Naive thymus-derived CD8-positive, alpha-beta T cell (primary cell): ENCODE data around the gene PCED1A. TPM values are rescaled to one million over a fixed set of nuclear protein-coding genes. Genes with fewer than 3 reads are reported as not detected.

Source experiments
- ATAC-seq, 2 donors: fragments of 150-1000 bp; cut with Tn5 transposase in 1 of 2; sonication (Bioruptor Pico), chemical (Tn5 transposase) in 1 of 2; 1 replicate in 1 of 2; 2 replicates in 1 of 2; pipeline ENCODE4 v1.10.0; 2021; ENCODE audit warnings: mild to moderate bottlenecking in 2 of 2, moderate library complexity in 2 of 2
- POLR2A ChIA-PET: fragments of 350-600 bp; sonication (Branson Sonifier 250); formaldehyde crosslinking; loops from one replicate; lab custom pipeline; 2021; ENCODE audit warnings: antibody characterized with exemption; lab: Charles Lee
- DNase-seq, 10 donors: peaks; one replicate each; pipeline versions ENCODE4 v3.0.0 to v3.0.0-alpha.2; 2020 to 2022
- H3K27ac Mint-ChIP-seq, 10 donors: one replicate each; pipeline ENCODE4 v1.8.0; 2020 to 2022; ENCODE audit warnings: mild to moderate bottlenecking in 10 of 10, mixed read lengths in 10 of 10, moderate library complexity in 4 of 10, inconsistent platforms in 1 of 10
- H3K27me3 Mint-ChIP-seq, 5 donors: one replicate each; pipeline ENCODE4 v1.8.0; 2021 to 2022; ENCODE audit warnings: mixed read lengths in 5 of 5
- H3K36me3 Mint-ChIP-seq, 3 donors: one replicate each; pipeline ENCODE4 v1.8.0; 2020 to 2022; ENCODE audit warnings: mixed read lengths in 3 of 3, mild to moderate bottlenecking in 2 of 3, inconsistent platforms in 1 of 3
- H3K4me1 Mint-ChIP-seq, 4 donors: one replicate each; pipeline ENCODE4 v1.8.0; 2021 to 2022; ENCODE audit warnings: mixed read lengths in 4 of 4
- H3K4me3 Mint-ChIP-seq, 10 donors: one replicate each; pipeline ENCODE4 v1.8.0; 2020 to 2022; ENCODE audit warnings: mild to moderate bottlenecking in 10 of 10, mixed read lengths in 10 of 10, moderate library complexity in 6 of 10, inconsistent platforms in 1 of 10
- H3K9me3 Mint-ChIP-seq, 9 donors: one replicate each; pipeline ENCODE4 v1.8.0; 2020 to 2022; ENCODE audit warnings: mixed read lengths in 9 of 9, mild to moderate bottlenecking in 3 of 9, inconsistent platforms in 1 of 9, moderate library complexity in 1 of 9
- polyA plus RNA-seq, 3 donors: library from polyadenylated mRNA; unstranded; fragments of 300-500 nt; fragmentation: Illumina TruSeq; gene quantifications; one replicate each; pipeline ENCODE4 v1.2.3, GENCODE V29; 2021
- total RNA-seq, 8 experiments: library from RNA in 2 of 8; stranded (reverse) in 2 of 8; gene quantifications; one replicate each; pipeline ENCODE4 v1.2.3 and lab custom pipeline; 2021 to 2026

Gene PCED1A
- total and polyA plus RNA-seq, 5 experiments from 2014 or later = 21.9 to 101 (median 29.6) TPM

DNA sequence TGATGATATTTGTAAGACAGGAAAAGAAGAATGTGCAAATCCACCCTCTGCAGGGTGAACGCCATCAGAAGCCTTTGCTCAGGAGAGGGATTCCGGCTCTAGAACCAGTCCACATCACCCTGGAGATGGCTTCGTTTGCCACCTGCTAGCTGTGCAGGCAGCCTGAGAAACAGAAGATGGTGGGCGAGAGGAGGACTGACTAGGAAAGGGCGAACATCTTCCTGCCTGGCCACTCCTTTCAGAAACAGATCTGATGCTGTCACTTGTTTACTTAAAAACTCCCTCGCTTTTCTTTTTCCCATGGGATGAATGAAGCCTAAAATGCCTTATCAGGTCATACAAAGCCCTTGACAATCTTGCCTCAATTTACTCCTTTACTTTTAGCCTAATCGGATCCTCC is 34.0 kb upstream of the PCED1A start:
- POLR2A ChIA-PET = interaction anchor here (0.7 to 1.0 kb wide), 3 partner anchors 9 to 96 kb away, joined by 3 to 5 read pairs (median 3); no protein-coding TSS in a partner anchor
- peak in 1 of 10 donors; percentile 3 for DNase-seq
- Mint-ChIP-seq H3K9me3 (no peaks in the 10 kb centered on the region), H3K36me3 (peaks cover 0 to 19% (median 0%) of the 10 kb centered on the region in 3 donors), H3K4me1 (peaks cover 33 to 71% (median 62%) of the 10 kb centered on the region in 4 donors), H3K4me3 (peak overlapping the region; percentile 80 to 96 (median 90)), H3K27me3 (no peaks in the 10 kb centered on the region), H3K27ac (peak overlapping the region; percentile 48 to 91 (median 82))
- ATAC-seq = no peak

DNA sequence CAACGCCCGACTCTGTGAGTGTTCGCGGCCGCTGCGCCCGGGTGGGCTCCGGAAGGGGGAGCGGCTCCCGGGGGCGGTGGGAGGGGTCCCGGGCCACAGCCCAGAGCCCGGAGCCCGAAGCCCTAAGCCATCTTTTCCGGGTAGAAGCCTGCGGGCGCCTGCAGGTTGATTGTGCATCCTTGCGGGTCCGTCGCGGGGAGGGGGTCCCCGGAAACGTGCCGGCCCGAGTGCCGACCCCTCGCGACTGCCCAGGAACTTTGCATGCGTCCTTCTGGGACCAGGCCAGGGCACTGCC is 33.2 kb upstream of the PCED1A start:
- Mint-ChIP-seq H3K4me3 (peak overlapping the region; percentile 80 to 96 (median 90)), H3K9me3 (no peaks in the 10 kb centered on the region), H3K27ac (peak overlapping the region in 9 of 10 donors; percentile 63 to 91 (median 82)), H3K27me3 (no peaks in the 10 kb centered on the region), H3K4me1 (peaks cover 30 to 65% (median 55%) of the 10 kb centered on the region in 4 donors), H3K36me3 (peaks cover 0 to 19% (median 0%) of the 10 kb centered on the region in 3 donors)
- peak in 8 of 10 donors; percentile 51 to 83 (median 67) for DNase-seq
- POLR2A ChIA-PET = interaction anchor here (1.0 to 1.9 kb wide), 6 partner anchors 9 to 221 kb away, joined by 3 to 13 read pairs (median 5); partner anchors contain the start of genes NOP56, PCED1A and VPS16
- ATAC-seq = peak; percentile 43 to 59

DNA sequence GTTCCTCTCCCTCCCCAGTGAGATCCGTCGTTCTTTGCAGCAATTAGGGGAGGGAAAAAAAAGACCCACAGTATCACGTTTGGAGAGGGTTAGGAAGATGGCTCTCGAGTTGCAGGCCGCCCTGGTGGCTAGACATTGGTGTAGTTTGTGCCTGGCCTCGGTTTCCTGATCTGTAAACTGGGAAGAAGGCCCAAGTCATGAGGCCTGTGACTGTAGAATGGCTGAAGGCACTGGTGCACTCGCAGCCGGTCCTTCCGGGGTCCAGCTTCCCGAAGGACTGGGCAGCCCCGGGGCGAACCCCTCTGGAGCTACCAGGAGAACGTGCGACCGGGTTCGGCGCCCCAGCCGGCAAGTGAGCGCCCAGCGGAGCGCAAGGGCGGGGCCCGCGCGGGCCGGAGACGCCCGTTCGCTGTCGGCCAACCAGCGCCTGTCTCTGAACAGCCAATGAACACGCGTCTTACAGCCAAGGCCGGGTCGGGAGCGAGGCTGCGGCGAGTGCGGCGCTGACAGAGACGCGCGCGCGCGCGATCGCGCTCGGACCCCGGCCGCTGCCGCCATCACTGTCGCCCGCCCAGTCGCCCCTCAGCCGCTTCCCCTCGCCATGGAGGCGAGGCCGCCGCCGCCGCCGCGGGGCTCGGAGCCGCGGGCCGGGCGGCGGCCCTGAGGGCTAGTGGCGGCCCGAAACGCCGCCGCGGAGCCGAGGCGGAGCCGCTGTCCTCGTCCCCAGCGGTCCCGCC is 32.7 kb upstream of the PCED1A start, which contains the start of gene PTPRA:
TSS of gene PTPRA (plus strand) at position 472 of the 737 bp plus-strand sequence. CDS start 90,797 bp downstream, outside the sequence.
- DNase-seq (peak; percentile 84 to 94 (median 90)), ATAC-seq (peak; percentile 86 to 88)
- Mint-ChIP-seq H3K36me3 (peaks cover 0 to 14% (median 0%) of the 10 kb centered on the region in 3 donors), H3K27ac (peak within 1 kb of the TSS; percentile 90 to 97 (median 94)), H3K4me1 (peaks cover 31 to 60% (median 53%) of the 10 kb centered on the region in 4 donors), H3K9me3 (no peaks in the 10 kb centered on the region), H3K27me3 (no peaks in the 10 kb centered on the region), H3K4me3 (peak within 1 kb of the TSS; percentile 89 to 96 (median 93))
- POLR2A ChIA-PET = interaction anchor here (1.0 to 1.9 kb wide), 8 partner anchors 8 to 1606 kb away, joined by 3 to 13 read pairs (median 4); partner anchors contain the start of genes NOP56, PCED1A and VPS16

DNA sequence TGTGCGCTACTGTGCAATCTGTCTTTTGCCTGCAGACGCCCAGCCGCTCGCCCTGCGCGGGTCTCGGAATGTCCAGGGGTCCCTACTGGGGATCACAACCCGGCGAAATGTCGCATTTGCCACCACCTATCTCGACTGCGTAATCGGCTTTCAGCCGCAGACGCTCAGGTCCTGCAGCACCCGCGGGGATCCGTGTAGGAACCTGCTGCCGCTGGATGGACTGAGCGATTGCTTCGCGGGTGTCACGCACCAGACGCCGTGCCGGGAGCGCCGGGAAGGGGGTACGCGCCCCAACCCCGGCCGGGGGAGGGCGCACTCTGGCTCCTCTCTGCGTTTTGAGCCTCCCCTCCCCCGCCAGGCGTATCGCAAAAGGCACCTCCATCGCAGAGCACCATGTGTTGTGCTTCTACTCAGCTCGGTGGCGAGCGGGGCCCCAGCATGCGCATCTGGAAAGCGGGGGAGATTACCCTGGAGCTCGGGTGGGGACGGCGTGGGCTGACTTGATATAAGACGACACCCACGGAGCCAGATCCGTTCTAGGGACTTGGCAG is 32.1 kb upstream of the PCED1A start:
- POLR2A ChIA-PET = interaction anchor here (0.7 to 1.9 kb wide), 10 partner anchors 8 to 1606 kb away, joined by 3 to 13 read pairs (median 4); partner anchors contain the start of genes NOP56, PCED1A, SNRPB and VPS16
- H3K9me3 Mint-ChIP-seq = no peaks in the 10 kb centered on the region
- peak overlapping the region; percentile 90 to 97 (median 94) for H3K27ac Mint-ChIP-seq
- peak overlapping the region; percentile 88 to 96 (median 93) for H3K4me3 Mint-ChIP-seq
- peak; percentile 67 to 88 (median 76) for DNase-seq
- peak; percentile 55 to 63 for ATAC-seq
- H3K4me1 Mint-ChIP-seq = peaks cover 36 to 64% (median 56%) of the 10 kb centered on the region in 4 donors
- peaks cover 0 to 14% (median 0%) of the 10 kb centered on the region in 3 donors for H3K36me3 Mint-ChIP-seq
- H3K27me3 Mint-ChIP-seq = no peaks in the 10 kb centered on the region

DNA sequence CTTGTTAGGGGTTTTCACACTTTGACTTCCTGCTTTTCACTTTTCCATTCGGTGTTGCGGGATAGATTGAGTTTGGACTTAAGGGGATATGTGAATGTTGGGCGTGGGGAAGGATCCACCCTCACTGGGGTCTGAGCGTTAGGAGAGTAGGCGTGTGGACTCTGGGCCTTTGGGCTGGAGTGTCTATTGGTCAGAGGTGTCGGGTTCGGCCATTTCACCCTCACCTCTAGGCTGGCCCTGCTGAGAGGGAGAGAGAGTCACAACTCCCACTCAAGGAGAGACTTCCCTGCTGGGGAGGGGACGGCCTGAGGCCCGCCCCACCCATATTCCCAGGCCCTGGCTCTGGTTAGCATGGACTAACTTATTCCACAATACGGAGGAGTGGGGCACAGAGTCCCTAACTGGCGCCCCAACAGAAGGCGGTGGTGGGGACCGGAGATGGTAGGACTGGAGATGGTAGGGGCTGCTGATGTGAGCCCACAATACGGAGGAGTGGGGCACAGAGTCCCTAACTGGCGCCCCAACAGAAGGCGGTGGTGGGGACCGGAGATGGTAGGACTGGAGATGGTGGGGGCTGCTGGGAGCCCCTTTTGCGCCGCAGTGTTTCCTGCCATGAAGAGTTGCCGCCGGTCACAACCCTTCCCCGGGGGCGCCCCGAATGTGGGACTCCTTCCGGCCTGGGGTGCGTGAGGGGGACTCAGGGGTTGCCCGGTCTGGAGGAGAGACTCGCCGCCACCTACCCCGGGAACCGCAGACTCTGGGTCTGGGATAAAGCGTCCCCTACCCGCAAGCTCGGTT is 31.4 kb upstream of the PCED1A start:
- peaks cover 41 to 68% (median 58%) of the 10 kb centered on the region in 4 donors for H3K4me1 Mint-ChIP-seq
- peak overlapping the region; percentile 88 to 96 (median 93) for H3K4me3 Mint-ChIP-seq
- peak in 4 of 10 donors; percentile 14 to 71 (median 26) for DNase-seq
- peak overlapping the region in 9 of 10 donors; percentile 52 to 97 (median 85) for H3K27ac Mint-ChIP-seq
- H3K9me3 Mint-ChIP-seq = no peaks in the 10 kb centered on the region
- no peaks in the 10 kb centered on the region for H3K27me3 Mint-ChIP-seq
- POLR2A ChIA-PET = interaction anchor here (0.6 to 2.1 kb wide), 11 partner anchors 31 to 1605 kb away, joined by 3 to 13 read pairs (median 4); partner anchors contain the start of genes NOP56, PCED1A, SNRPB and VPS16
- peaks cover 0 to 9% (median 0%) of the 10 kb centered on the region in 3 donors for H3K36me3 Mint-ChIP-seq
- ATAC-seq = peak; percentile 6 to 7

DNA sequence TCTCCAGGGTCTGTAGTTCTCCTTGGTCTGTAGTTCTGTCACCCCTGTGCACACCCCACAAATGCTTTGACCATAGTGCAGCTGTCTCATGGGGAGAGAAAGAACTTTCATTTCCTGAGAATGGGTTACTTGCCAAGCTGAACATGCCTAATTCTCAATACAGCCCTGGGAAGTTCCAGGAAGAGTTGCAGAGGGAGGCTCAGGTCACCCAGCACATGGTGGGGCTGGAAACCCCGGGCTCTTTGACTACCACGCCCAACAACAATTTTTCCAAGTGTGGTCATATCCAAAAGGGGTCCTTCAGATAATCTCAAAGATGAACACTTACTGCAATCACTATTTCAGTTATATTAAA is 30.6 kb upstream of the PCED1A start:
- H3K4me3 Mint-ChIP-seq = peak overlapping the region in 6 of 10 donors; percentile 15 to 95 (median 38)
- no peaks in the 10 kb centered on the region for H3K27me3 Mint-ChIP-seq
- H3K36me3 Mint-ChIP-seq = peaks cover 0 to 5% (median 0%) of the 10 kb centered on the region in 3 donors
- H3K9me3 Mint-ChIP-seq = no peaks in the 10 kb centered on the region
- peak overlapping the region in 5 of 10 donors; percentile 33 to 85 (median 49) for H3K27ac Mint-ChIP-seq
- H3K4me1 Mint-ChIP-seq = peaks cover 40 to 68% (median 58%) of the 10 kb centered on the region in 4 donors
- ATAC-seq (no peak), DNase-seq (no peak)
- POLR2A ChIA-PET = interaction anchor here (1.1 to 2.1 kb wide), 2 partner anchors 30 to 31 kb away, joined by 3 to 8 read pairs; partner anchors contain the start of genes PCED1A and VPS16

DNA sequence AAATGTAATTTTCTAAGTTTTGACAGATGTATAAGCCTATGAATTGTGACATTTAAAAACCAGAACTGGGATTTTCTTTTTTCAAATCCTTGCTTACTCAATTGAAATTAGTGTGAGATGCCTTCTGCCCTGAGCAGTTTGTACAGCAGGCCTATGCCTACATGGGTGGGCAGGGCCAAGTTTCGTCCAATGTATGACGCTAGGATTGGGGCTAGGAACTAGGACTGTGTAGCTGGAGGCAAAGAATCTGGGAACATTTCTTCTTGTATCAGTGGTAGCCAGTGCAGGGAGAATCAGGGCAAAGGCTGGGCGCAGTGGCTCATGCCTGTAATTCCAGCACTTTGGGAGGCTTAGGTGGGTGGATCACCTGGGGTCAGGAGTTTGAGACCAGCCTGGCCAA is 28.9 kb upstream of the PCED1A start:
- H3K36me3 Mint-ChIP-seq = no peaks in the 10 kb centered on the region
- DNase-seq = no peak
- H3K4me3 Mint-ChIP-seq = no peak overlapping the region
- no peak overlapping the region for H3K27ac Mint-ChIP-seq
- ATAC-seq = no peak
- H3K9me3 Mint-ChIP-seq = no peaks in the 10 kb centered on the region
- H3K27me3 Mint-ChIP-seq = no peaks in the 10 kb centered on the region
- POLR2A ChIA-PET = no interaction called here
- peaks cover 39 to 68% (median 58%) of the 10 kb centered on the region in 4 donors for H3K4me1 Mint-ChIP-seq

DNA sequence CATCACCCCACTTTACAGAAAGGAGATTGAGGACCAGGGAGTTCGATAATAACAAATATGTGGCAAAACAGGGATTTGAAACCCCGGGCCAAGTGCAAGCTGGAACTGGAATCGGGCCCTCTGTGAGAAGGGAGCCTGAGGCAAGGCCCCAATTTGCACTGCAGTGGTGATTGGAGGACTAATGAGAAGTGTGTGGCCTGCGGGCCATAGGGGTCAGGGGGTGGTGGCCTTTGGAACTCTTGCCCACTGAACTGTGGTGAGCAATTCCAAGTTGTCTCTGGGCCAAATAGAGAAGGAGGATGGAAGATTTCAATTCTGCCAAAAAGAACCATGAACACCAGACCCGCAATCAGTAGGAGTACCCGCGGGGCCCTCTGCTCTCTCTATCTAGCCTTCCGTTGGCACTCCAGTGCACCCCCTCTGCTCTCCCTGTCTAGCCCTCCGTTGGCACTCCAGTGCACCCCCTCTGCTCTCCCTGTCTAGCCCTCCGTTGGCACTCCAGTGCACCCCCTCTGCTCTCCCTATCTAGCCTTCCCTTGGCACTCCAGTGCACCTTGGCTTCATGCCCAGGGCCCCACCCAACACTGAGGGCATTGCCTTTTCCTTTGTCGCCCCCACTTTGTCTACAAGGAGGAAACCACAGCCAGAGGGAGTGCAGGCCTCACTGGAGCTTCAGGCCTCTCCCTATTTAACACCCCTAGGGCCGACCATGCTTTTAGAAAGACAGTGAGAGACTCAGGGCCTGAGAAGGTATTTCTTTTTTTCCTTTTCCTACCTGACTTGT is 26.8 kb upstream of the PCED1A start:
- POLR2A ChIA-PET = interaction anchor here (1.2 to 4.9 kb wide), 3 partner anchors 27 to 128 kb away, joined by 3 to 26 read pairs (median 4); partner anchors contain the start of genes PCED1A and VPS16

DNA sequence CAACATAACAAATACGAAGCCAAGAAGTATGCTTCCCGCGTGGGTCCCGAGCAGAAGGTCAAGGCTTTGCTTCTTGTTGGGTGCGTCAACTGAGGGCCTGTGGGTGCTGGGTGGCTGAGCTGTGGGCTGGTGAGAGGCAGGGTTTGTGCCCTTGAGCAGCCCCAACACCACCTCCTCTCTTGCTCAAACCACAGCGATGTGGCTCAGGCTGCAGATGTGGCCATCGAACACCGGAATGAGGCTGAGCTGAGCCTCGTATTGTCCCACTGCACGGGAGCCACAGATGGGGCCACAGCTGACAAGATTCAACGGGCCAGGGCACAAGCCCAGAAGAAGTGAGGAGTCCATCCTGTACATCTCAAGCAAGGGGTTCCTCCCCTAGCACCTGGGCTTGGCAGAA is 25.8 kb upstream of the PCED1A start:
- Mint-ChIP-seq H3K27me3 (no peaks in the 10 kb centered on the region), H3K9me3 (no peaks in the 10 kb centered on the region), H3K4me3 (peak overlapping the region in 8 of 10 donors; percentile 8 to 74 (median 58)), H3K27ac (peak overlapping the region; percentile 71 to 90 (median 84)), H3K36me3 (peaks cover 0 to 9% (median 0%) of the 10 kb centered on the region in 3 donors), H3K4me1 (peaks cover 33 to 54% (median 48%) of the 10 kb centered on the region in 4 donors)
- ATAC-seq = peak in 1 of 2 donors; percentile 26
- DNase-seq = no peak
- POLR2A ChIA-PET = interaction anchor here (0.5 to 4.9 kb wide), 6 partner anchors 26 to 294 kb away, joined by 3 to 26 read pairs (median 4); partner anchors contain the start of genes NOP56, PCED1A and VPS16

More for the DNA sequence above, 26.8 kb upstream of the PCED1A start:
- DNase-seq (peak in 1 of 10 donors; percentile 6), ATAC-seq (no peak)
- Mint-ChIP-seq H3K9me3 (no peaks in the 10 kb centered on the region), H3K36me3 (peaks cover 0 to 3% (median 0%) of the 10 kb centered on the region in 3 donors), H3K4me1 (peaks cover 32 to 60% (median 54%) of the 10 kb centered on the region in 4 donors), H3K27me3 (no peaks in the 10 kb centered on the region), H3K4me3 (peak overlapping the region in 7 of 10 donors; percentile 31 to 75 (median 50)), H3K27ac (peak overlapping the region; percentile 58 to 90 (median 83))

DNA sequence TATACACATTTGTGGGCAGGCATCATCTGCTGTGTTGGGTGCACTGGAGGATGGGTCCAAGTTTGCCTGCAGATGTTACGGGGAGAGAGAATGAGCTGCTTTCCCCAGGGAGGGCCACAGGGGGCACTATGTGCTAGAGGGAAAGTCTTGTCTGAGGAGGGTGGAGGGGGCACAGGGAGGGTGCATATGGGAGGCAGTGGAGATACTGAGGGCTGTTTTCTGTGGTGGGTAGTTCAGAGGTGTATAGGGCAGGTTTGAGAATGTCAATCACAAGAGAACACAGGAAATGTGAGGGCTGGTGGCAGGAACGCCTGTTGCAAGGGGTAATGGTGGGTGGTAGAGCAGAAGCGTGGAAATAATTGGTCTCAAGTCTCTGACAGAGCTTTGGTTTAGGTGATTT is 25.2 kb upstream of the PCED1A start:
- Mint-ChIP-seq H3K36me3 (peaks cover 0 to 12% (median 1%) of the 10 kb centered on the region in 3 donors), H3K9me3 (no peaks in the 10 kb centered on the region), H3K27me3 (no peaks in the 10 kb centered on the region), H3K27ac (peak overlapping the region; percentile 71 to 90 (median 84)), H3K4me3 (peak overlapping the region; percentile 29 to 74 (median 62)), H3K4me1 (peaks cover 33 to 50% (median 45%) of the 10 kb centered on the region in 4 donors)
- peak; percentile 90 to 96 for ATAC-seq
- POLR2A ChIA-PET = interaction anchor here (1.1 to 4.9 kb wide), 7 partner anchors 9 to 214 kb away, joined by 3 to 26 read pairs (median 4); partner anchors contain the start of genes MRPS26, NOP56, PCED1A and VPS16
- DNase-seq = peak; percentile 22 to 83 (median 54)
